Left lobe of liver (tissue), 2 donors: Measurements from ENCODE around the gene RAB3A. TPM values are rescaled to one million over a fixed set of nuclear protein-coding genes. Genes with fewer than 3 reads are reported as not detected.
"Not testable (repeated sequence)": the region's sequence is repeated elsewhere in the genome, so short reads cannot be mapped to it uniquely, and the experiment has no call there.

Experiments used
- ATAC-seq: fragments of 200-7000 bp; cut with Tn5 transposase; one replicate; pipeline ENCODE4 v1.9.1; 2020; ENCODE audit warnings: mild to moderate bottlenecking, moderate library complexity
- DNase-seq: peaks from one replicate; pipeline ENCODE4 v3.0.0-alpha.2; 2020; ENCODE audit warnings: low spot score
- total RNA-seq: library from RNA; stranded (reverse); gene quantifications from one replicate; pipeline ENCODE4 v1.2.1, GENCODE V29; 2021
- donor health status: DM: no; HTN: no; CAD: no; lungs with moderate emphysema.
- donor health status: DM: no; HTN: yes; CAD: no.

RAB3A gene
- total RNA-seq, 1 donor from 2014 or later: 2.1 TPM

DNA sequence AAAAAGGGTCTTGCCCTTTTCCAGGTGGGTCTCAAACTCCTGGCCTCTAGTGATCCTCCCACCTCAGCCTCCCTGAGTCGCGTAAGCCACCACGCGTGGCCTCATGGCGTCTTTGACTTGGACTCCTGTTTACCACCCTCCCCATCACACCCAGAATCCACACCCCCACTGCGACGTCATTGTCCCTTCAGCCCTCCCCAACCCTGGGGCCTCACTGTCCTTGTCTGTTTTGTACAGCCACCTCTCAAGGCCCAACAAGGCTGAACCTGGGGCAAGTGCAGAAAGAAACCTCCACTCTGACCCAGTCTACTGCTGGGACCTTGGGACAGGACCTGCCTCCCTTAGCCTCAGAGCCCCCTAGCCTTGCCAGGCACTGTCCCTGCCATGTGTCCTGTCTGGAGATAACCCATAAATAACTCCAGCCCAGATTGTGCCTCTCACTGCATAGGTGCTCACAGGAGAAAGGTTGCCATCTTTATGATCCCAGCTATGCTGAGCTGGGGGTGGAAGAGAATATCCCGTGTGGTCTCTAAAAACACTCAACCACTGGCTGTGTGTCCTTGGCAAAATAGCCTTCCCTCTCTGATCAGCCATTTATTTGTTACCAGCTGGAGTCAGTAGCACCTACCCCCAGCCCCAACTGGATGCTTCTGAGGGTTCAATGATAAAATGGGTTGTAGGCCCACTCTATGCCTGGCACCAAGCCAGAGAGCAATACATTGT, 32.1 kb downstream of the RAB3A start:
- DNase-seq (no peak), ATAC-seq (no peak)

GRCh38 chr19:18170714-18171255, 33.1 kb downstream of the RAB3A start:
- DNase-seq (no peak), ATAC-seq (no peak)

- no peak for DNase-seq
Measured at GRCh38 chr19:18168673-18169381, 35.0 kb downstream of the RAB3A start.

GRCh38 chr19:18167975-18168645, 35.7 kb downstream of the RAB3A start:
- ATAC-seq (peak; percentile 77), DNase-seq (peak; percentile 53)

More at GRCh38 chr19:18168673-18169381, 35.0 kb downstream of the RAB3A start:
- no peak for ATAC-seq

GRCh38 chr19:18167011-18167410, 36.8 kb downstream of the RAB3A start:
- ATAC-seq (no peak), DNase-seq (no peak)

GRCh38 chr19:18165794-18166544, 37.9 kb downstream of the RAB3A start:
- no peak for ATAC-seq
- no peak for DNase-seq

DNA sequence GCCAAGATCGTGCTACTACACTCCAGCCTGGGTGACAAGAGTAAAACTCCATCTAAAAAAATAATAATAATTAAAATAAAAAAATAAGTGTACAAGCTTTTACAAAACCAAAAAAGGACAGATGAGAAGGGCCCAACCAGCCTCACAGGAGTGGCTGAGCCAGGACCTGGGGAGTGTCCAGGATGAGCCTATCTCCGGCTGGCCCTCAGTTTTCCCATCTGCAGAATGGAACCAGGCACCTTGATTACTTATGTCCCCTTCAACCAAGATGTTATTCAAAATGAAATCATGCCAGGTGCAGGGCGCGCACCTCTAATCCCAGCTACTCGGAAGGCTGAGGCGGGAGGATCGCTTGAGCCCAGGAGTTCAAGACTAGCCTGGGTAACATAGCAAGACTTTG, 39.8 kb downstream of the RAB3A start:
- no peak for ATAC-seq
- no peak for DNase-seq

DNA sequence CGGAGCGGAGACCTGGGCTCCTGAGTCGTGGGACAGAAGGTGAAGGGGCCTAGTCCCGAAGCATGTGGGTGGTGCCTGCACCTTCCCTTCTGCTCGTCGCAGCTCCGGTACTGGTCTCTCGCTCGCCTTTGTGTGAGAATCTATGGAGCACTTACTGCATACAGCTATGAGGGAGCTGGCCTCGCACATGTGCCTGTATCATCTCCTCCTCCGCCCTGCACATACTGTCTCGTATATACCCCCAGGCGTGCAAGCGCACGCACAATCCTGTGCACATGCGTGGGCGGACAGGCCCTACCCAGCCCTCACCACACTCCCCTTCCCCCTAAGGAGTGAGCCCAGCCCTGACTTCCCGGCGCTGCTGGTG, 42.2 kb downstream of the RAB3A start:
- DNase-seq (no peak), ATAC-seq (no peak)

DNA sequence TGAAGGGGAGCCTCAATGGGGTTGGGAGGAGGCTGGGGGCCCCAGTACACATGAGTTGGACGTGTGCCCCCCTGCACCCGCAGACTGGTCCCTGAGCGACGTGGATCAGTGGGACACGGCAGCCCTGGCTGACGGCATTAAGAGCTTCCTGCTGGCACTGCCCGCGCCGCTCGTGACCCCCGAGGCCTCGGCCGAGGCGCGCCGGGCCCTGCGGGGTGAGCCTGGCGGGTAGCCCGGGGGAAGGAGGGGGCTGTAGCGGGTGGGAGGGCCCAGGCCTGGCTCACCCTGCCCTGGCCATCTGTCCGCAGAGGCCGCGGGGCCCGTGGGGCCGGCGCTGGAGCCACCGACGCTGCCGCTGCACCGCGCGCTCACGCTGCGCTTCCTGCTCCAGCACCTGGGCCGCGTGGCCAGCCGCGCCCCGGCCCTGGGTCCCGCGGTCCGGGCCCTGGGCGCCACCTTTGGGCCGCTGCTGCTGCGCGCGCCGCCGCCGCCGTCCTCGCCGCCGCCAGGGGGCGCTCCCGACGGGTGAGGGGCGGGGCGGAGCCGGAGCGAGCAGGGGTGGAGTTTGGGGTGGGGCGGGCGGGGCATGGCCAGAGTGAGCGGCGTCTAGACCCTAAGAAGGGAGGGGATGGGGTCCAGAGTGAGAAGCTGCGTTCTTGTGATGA, 42.7 kb downstream of the RAB3A start:
- ATAC-seq (peak; percentile 93), DNase-seq (peak; percentile 81)

- DNase-seq (no peak), ATAC-seq (peak; percentile 6)
Measured at GRCh38 chr19:18160493-18160970, 43.3 kb downstream of the RAB3A start.

DNA sequence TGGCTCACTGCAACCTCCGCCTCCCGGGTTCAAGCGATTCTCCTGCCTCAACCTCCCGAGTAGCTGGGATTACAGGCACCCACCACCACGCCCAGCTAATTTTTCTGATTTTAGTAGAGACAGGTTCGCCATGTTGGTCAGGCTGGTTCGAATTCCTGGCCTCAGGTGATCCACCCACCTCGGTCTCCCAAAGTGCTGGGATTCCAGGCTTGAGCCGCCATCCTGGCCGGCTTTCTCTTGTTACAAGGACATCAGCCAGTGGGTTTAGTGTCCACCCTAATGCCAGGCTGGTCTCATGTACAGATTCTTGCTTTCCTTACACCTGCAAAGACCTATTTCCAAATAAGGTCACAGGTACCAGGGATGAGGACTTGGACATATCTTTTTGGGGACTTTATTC, 44.0 kb downstream of the RAB3A start:
- no peak for DNase-seq

GRCh38 chr19:18159059-18159616, 44.7 kb downstream of the RAB3A start:
- not testable (repeated sequence) for DNase-seq, ATAC-seq

More for the DNA sequence above, 44.0 kb downstream of the RAB3A start:
- no peak for ATAC-seq

DNA sequence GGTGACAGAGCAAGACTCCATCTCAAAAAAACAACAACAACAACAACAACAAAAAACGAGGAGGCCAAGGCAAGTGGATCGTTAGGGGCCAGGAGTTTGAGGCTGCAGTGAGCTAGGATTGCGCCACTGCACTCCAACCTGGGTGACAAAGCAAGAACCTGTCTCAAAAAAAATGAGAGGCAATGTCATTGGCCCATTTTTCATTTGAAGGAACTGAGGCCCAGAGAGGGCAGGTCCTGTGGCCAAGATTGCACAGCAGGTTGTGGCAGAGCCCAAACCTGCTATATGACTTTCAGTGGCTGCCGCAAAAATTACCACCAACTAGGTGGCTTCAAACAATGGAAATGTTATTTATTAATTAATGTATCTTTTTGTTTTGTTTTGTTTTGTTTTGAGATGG, 45.4 kb downstream of the RAB3A start:
- ATAC-seq: no peak

DNA sequence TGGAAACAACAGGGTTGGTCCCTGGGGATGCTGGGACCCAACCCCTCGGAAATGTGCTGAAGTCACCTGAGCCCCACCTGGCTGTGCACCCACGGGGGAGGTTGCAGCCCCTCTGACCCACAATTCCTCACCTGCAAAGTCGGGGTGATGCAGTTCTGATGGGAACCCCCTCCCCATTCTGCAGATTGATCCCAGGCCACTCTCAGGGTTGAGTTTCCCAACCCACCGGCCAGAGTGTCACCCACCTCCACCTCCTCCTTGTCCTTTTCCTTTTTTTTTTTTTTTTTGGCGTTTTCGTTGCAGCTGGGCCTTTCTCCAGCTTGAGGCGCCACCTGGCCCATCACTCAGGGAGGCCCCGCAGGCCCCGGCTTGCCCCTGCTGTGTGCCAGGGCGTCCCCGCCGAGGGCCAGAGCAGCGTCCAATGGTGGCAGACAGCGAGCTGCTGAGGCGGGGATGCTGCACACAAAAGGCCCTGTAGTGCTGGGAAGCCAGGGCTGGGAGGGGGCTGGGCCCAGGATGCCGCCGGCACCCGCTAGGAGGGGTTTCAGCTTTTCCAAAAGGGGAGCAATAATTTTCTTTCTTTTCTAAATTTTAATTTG, 46.3 kb downstream of the RAB3A start:
- no peak for ATAC-seq
- no peak for DNase-seq

More for the DNA sequence above, 45.4 kb downstream of the RAB3A start:
- DNase-seq: no peak

DNA sequence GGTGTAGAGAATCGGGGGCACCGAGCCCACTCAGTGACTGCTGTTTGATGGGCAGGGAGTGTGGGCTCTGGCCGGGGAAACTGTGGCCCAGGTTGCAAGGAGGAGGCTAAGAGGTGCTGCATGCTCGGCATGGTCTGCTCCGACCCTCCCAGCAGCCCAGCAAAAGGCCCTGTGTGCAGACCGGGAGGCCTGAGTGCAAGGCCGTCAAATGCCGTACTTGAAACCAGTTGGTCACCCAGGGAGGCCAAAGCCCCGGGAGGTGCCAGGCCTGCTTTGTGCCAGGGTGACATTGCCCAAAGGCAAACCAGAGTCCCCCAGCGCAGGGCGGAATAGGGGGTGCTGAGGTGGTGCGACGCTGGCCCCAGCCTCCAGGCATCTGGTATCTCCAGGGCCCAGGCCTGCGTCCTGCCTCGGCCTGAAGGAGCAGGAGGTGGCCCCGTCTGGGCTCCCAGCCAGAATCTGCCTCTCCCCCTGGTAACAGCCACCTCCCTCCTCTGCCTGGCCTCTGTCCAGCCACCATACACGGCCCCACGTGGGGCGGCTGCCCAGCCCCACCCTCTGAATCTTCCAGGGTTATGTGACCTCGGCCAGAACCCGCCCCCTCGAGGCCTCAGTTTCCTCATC, 46.9 kb downstream of the RAB3A start:
- ATAC-seq: peak; percentile 2
- DNase-seq: peak; percentile 81

GRCh38 chr19:18156268-18156667, 47.6 kb downstream of the RAB3A start:
- no peak for DNase-seq
- no peak for ATAC-seq

GRCh38 chr19:18155095-18156087, 48.5 kb downstream of the RAB3A start:
- no peak for ATAC-seq

More at GRCh38 chr19:18155095-18156087, 48.5 kb downstream of the RAB3A start:
- peak; percentile 53 for DNase-seq
